G401.6 (cell line): ENCODE measurements around the gene OR13C4.
"Not testable (repeated sequence)": the region's sequence is repeated elsewhere in the genome, so short reads cannot be mapped to it uniquely, and the experiment has no call there.

Experiments used
- FAIRE-seq: peaks from 2 replicates; lab custom pipeline; 2012; peaks lifted over from hg19 to GRCh38; lab: Jason Lieb, UNC

OR13C4 gene

DNA sequence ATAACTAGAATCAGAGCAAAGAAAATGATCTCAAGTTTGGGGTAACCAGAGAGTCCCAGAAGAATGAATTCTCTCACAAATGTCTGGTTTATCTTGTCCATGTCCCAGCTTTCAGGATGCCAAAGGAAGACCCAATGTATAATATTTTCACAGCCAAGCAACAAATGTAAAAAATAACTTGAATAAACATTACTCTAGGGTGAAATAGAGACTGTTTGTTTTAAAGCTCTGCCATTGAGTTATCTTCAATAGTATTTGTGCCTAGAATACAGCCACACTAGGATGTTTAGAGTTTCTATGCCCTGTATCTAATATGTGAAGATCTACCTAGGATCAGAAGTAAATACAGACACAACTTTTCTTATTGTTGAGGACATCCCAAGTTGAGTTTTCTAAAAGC, at the start of gene OR13C4:
TSS of gene OR13C4 (minus strand) at position 101 of the 400 bp plus-strand sequence. CDS start at position 101, 0 bp downstream.
- no peak for FAIRE-seq

DNA sequence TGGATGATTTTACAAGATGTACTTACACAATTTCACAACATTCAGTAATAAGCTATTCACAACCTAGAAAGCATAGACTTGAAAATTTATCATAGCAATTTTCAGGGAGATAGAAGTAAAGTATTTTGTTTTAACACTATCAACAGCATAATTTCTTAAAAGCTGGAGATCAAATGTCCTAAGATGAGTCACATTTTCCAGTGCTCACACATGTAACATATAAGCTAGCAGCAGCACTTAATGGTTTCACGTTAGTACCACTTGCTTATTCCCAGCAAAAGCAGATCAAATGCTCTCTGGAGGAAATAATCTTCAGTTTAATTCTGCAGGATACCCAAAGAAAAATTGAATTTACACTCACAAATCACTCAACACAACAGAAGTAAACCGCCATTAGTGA, 48.4 kb upstream of the OR13C4 start:
- FAIRE-seq: no peak

DNA sequence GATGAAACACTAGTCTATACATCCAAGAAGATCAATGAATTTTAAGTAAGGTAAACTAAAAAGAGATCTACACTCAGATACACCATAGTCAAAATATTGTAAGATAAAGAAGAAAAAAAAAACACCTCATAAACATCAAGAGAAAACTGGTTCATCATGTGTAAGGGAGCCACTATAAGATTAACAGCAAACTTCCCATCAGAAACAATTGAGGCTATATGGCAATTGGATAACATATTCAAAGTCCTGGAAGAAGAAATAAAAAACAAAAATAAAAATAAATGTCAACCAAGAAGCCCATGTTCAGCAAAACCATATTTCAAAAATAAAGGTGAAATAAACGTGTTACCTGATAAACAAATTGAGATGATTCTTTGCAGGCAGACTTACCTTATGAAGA, 45.6 kb upstream of the OR13C4 start:
- FAIRE-seq: no peak

DNA sequence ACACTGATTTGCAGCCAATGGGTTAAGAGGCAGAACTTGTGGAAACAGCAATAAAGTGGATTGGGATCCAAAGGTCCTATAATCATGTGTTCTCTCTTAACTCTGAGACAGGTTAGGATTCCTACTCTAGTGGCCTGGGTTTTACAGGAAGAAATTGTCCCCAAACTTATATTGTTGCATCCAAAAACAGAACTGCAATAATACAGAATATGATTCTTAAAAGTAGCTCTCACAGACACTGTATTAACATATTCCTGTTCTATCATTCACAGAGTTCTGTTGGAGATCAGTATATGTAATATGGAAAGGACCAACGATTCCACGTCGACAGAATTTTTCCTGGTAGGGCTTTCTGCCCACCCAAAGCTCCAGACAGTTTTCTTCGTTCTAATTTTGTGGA, 41.9 kb upstream of the OR13C4 start, which contains the start of gene OR13C8:
TSS of gene OR13C8 (plus strand) at position 301 of the 400 bp plus-strand sequence. CDS start at position 301, 0 bp downstream.
- no peak for FAIRE-seq

DNA sequence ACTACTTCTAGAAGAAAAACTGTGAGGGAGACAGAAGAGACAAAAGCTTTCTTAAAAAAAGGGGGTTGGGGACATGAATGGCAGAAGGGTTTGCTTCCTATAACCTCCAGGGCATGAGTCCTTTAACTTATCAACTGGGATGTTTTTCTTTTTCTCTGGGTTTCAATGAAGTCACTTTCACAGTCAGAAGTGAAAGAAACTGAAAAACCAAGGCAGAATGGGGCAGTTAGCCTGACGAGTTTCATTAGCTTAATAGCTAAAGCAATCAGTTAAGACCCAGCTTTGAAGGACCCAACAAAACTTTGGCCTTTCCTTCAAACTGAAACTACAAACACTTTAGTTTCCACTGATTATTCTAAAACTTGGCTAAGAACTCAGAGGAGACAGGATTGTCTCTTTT, 37.3 kb upstream of the OR13C4 start:
- FAIRE-seq: no peak

DNA sequence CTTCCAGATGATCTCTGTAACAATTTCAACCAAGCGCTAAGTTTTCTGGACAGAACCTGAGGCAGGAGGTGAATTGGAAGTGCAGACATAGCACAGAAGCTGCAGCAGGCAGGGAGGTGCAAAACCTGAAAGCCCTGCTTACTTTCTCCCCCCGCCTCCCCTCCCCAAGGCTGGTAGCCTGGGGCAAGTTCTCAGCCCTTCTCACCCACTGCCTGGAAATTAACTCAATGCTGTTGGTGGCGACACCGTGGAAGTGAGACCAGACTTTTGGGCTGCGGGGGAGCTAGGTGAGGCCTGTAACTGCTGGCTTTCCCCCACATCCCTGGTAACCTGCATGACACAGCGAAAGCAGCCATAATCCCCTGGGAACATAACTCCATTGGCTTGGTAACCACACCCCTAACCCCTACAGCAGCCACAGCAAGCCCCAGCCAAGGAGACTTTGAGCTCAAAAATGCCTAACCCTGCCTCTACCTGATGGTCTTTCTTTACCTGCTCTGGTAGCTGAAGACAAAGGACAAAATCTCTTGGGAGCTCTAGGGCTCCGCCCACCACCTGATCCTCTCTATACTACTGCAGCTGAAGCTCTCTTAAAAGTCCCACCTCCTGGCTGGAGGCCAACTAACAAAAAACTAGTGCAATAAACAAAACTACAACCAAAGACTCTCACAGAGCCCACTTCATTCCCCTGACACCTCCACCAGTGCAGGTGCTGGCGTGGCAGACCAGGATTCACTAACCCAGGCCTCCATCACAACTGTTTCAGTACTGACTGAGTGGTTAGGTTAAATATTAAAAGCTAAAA, 30.0 kb upstream of the OR13C4 start:
- FAIRE-seq: no peak

DNA sequence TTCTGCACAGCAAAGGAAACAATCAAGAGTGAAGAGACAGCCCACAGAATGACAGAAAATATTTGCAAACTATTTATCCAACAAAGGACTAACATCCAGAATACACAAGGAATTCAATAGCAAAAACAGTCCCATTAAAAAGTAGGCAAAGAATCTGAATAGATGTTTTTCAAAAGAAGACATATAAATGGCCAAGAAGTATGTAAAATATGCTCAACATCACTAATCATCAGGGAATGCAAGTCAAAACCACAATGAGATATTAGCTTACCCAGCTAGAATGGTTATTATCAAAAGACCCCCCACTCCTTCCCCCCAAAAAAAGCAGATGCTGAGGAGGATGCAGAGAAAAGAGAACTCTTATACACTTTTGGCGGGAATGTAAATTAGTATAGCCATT, 28.5 kb upstream of the OR13C4 start:
- FAIRE-seq: no peak

DNA sequence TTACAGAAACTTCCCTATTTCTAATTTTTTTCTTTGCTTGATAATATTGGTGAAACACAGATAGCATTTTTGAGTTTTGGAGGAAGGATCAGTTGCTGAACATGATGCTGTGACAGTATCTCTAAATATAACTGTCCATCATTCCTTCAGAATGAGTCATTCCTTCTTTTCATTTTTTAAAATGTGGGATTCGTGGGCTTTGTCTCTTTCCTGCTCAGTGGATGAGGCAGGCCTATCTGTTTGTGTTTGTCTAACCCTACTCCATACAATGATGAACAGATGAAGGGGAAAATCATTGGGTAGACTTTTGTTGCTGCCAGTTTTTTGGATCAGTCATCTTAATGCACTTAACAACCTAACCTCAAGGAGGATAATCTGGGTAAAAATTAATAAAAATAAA, 26.3 kb upstream of the OR13C4 start:
- FAIRE-seq: no peak

DNA sequence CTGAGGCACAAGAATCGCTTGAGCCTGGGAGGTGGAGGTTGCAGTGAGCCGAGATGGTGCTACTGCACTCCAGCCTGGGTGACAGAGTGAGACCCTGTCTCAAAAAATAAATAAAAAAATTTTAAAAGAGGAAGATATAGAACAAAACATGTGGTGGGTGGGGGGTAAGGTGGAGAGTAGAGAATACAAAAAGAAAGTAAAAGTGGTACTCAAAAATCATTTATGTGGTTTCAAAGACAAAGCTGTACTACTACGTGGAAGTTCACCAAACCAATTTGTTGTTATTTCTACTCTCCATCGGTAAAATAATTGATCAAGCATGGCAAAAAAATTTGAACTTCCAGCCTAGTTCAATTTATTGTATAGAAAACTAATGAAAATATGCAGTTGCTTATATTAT, 17.6 kb upstream of the OR13C4 start:
- FAIRE-seq: no peak

DNA sequence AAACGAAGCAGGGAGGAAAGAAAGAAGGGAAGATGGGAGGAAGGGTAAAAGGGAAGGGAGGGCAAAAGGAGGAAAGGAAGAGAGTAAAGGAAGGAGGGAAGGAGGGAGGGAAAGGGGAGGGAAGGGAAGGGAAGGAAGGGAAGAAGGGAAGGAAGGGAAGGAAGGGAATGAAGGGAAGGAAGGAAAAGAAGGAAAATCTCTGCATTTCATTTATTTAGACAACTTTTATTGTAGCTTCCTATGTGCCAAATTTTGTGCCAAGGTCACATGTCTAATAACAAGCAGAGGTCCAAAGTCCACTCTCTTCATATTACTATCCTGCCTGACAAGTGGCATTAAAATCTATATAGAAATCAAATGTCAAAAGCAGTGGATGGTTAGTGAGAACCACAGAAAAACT, 12.3 kb upstream of the OR13C4 start:
- FAIRE-seq: no peak

DNA sequence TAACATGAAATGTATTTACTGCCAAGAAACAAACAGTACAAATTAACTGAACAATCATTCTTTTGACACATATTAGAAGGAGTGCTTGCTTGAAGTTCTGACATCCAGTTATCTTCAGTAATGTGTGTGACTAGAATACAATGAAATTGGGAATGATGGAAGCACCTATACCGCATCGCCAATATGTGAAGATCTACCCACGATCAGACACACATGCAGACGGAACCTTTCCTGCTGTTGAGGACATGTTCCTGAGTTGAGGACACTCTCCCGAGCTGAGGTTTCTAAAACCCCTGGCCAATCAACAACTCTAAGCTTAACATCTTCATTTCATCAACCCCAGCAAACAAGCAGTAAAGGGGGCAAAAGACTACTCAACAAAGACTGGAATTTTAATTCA, 9.7 kb upstream of the OR13C4 start, which contains the start of gene OR13C3:
TSS of gene OR13C3 (minus strand) at position 101 of the 400 bp plus-strand sequence. CDS start 133 bp downstream, outside the sequence.
- no peak for FAIRE-seq

DNA sequence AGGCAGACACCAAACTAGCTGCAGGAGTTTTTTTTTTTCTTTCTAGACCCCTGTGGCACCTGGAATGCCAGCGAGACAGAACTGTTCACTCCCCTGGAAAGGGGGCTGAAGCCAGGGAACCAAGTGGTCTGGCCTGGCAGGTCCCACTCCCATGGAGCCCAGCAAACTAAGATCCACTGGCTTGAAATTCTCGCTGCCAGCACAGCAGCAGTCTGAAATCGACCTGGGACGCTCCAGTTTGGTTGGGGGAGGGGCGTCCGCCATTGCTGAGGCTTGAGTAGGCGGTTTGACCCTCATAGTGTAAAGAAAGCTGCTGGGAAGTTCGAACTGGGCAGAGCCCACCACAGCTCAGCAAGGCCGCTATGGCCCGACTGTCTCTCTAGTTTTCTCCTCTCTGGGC, 6.8 kb downstream of the OR13C4 start:
- FAIRE-seq: not testable (repeated sequence)

DNA sequence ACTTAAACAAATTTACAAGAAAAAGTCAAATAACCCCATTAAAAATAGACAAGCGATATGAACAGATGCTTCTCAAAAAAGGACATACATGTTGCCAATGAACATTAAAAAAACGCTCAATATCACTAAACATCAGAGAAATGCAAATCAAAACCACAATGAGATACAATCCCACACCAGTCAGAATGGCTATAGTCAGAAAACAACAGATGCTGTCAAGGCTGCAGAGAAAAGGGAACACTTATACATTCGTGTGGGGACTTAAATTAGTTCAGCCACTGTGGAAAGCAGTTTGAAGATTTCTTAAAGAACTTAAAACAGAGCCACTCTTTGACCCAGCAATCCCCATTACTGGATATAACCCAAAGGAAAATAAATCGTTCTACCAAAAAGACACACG, 12.1 kb downstream of the OR13C4 start:
- FAIRE-seq: no peak

DNA sequence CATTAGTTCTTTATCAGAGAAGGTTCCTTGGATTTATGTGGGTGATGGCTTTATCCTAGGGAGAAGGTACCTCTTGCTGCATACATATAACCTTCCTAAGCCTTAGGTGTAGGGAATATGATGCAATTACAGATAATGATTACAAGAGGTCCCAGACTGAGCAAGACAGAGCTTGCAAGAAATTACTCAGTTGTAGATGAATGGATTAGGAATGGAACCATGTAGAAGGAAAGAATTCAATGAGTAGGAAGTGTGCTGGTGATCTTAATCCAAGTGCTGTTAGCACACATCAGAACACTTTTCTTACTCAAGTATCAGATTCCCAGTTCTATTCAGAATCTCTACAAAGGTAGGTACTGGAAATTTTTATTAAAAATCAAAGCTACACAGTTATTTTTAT, 20.4 kb downstream of the OR13C4 start:
- no peak for FAIRE-seq

DNA sequence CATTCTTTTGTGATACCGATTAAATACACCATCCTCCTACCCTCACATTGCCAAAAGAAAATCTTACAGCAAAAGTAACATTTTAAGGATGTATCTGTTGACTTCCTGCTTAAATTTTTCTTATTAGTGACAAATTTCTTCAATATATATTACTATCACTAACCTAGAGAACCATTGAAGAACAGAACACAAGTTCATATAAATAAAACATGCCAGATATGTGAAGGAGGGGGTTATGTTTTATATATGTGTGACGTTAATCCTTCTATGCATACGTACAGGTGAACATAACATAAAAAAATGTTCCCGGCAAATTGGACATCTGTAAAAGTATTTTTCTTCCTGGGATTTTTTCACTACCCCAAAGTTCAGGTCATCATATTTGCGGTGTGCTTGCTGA, 23.0 kb downstream of the OR13C4 start, which contains the start of gene OR13F1:
TSS of gene OR13F1 (plus strand) at position 301 of the 400 bp plus-strand sequence. CDS start at position 301, 0 bp downstream.
- FAIRE-seq: no peak

DNA sequence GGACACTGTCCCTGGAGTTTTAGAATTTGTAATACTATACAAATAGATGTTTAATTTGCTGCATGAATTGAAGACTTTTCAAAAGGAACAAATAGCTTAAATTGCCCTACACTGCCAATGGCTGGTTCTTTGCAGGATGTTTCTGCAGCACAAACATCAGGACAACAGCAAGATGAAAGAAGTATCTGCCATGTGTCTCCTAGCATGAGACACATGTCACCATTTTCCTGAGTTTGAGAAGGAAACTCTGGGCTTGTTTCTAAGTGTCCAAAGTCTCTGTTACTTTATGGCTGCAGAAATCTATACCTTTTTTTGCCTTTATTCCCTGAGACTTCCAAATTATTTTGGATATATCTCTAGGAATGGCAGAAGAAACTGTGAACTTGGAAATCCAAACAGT, 23.6 kb downstream of the OR13C4 start:
- FAIRE-seq: no peak

DNA sequence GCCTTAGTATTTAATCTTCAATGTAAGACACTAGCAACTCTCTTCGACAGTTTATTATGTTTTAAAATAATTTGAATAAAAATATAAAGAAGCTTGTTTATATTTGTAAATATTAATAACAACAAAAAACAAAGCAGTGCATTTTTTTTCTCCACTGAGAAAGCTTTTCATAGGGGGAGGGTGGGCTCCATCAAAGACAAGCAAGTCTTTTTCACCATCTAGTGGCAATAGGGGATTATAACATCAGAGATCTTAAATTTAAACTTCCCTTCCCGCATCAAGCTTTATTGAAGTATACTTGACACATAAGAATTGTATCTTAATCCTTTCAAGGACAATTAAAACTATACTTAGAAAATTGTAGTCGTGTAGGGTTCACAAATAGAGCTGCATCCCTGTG, 32.2 kb downstream of the OR13C4 start:
- no peak for FAIRE-seq

DNA sequence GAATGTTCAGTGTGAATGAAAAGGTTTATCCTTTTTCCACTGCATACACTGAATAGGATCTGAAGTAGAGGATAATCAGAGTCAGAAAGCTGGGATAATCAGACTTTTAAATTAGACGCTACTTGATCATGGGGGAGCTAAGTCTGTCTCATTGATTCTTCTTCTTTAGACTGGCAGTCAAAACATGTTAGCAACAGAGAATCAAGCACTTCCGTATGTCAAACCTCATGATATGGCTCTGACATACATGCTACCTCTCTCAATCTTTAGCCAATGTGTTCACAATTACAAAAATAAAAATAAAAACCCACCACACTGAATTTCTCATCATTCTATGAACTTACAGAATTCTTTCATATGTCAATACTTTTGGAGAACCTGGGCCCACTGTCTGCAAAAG, 42.0 kb downstream of the OR13C4 start:
- FAIRE-seq: no peak

DNA sequence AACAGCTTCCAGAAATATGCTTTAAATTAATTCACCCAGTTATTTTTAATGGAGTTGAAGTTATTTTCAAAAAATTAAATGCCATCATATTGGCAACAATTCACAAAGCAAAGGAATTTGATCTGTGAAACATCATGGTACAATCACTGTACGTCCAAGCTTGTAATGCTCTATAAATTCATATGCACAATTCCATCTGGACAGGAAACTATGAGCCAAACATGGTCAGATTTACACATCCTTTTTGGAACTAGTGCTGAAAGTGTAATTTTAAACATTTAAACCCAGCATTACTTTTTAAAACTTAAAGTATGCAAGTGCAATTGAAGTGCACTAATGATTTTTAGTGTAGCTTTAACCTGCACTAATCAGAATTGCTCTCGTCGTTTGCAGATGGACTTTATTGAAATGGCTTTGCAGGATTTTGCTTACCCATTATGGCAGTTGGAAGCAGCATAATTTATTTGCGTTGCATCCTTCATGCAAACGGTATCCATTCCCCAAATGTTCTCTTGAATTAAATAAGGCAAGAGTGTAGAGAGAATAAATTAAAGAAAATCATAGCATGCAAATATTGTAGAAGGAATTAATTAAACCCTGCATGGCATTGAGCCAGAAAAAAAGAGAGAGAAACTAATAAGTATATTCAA, 44.0 kb downstream of the OR13C4 start:
- no peak for FAIRE-seq
